HG02870 (cell line): ENCODE results near the gene ECE1.
"Not testable (repeated sequence)": the region's sequence is repeated elsewhere in the genome, so short reads cannot be mapped to it uniquely, and the experiment has no call there.

Experiments
- ATAC-seq: cut with Tn5 transposase; IDR thresholded peaks from one replicate; pipeline ENCODE4 v1.9.1; 2021; ENCODE audit warnings: mild to moderate bottlenecking, moderate library complexity; ENCODE audit not compliant: unreplicated experiment

Gene ECE1

GRCh38 chr1:21292984-21293536, 2.8 kb upstream of the ECE1 start:
- no peak for ATAC-seq

- no peak for ATAC-seq
Measured at GRCh38 chr1:21292503-21292983, 2.3 kb upstream of the ECE1 start.

- ATAC-seq = no peak
Measured at GRCh38 chr1:21291964-21292363, 1.7 kb upstream of the ECE1 start.

GRCh38 chr1:21291184-21291583, 921 bp upstream of the ECE1 start:
- ATAC-seq = no peak

- ATAC-seq = peak; percentile 25
Measured at GRCh38 chr1:21290546-21290944, 282 bp upstream of the ECE1 start.

DNA sequence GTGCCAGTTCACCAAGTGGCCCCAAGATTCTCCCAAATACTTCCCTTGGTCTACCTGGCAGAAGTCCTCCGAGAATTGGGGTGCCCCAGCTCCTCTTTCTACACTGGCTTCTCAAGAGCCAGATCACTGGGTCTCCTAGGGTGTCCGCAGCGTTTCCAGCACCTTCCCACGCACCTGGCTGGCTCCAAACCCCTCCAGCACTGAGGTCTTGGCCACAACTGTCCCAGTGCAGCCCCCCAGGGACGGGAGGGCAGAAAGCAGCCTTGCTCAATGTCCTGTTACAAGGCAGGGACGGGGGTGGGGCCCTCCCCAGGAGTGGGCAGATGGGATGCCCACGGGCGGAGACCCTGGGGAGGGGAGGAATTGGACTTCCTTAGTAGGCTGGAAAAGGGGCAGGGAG, 1.1 kb downstream of the ECE1 start:
- no peak for ATAC-seq

GRCh38 chr1:21287905-21288514, 2.3 kb downstream of the ECE1 start:
- no peak for ATAC-seq

GRCh38 chr1:21285386-21285785, 4.9 kb downstream of the ECE1 start:
- ATAC-seq = not testable (repeated sequence)

DNA sequence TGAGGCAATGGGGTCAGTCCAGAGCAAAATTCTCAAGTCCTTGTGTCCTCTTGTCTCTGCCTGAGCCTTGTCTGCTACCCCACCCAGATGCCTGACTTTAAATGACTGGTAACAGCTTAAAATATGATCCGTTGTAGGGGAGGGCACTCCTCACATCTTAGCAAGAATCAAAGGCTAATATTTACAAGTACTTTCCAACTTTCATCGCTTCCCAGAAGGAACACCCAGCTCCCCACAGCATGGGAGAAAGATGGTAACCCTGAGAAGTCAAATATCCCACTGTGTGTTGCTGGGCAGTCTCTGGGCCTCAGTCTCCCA, 5.2 kb downstream of the ECE1 start:
- no peak for ATAC-seq

- no peak for ATAC-seq
Measured at GRCh38 chr1:21284206-21285054, 5.8 kb downstream of the ECE1 start.

- no peak for ATAC-seq
Measured at GRCh38 chr1:21283524-21283923, 6.7 kb downstream of the ECE1 start.

DNA sequence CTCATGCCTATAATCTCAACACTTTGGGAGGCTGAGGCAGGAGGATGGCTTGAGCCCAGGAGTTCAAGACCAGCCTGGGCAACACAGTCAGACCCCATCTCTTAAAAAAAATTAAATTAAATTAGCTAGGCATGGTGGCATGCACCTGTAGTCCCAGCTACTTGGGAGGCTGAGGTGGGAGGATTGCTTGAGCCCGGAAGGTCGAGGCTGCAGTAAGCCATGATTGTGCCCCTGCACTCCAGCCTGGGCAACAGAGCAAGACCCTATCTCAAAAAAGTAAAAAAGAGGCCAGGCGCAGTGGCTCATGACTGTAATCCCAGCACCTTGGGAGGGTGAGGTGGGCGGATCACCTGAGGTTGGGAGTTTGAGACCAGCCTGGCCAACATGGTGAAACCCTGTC, 8.2 kb downstream of the ECE1 start:
- not testable (repeated sequence) for ATAC-seq

DNA sequence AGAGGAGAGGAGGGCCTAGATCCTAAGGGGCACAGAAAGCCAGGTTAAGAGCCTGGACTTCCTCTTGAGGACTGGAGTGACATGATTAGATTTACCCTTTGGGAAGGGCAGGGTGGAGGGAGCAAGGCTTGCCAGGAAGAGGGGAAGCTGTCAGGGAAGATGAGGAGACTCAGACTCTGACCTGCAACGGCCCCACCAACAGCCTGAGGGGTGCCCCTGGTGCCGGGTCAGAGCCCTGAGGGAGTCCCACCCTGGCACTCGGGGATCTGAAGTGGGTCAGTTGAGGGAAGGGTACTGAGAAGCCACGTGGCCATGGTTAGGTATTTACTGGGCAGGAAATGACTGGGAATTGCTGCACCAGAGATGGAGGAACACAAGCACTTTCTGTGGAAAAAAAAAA, 9.8 kb downstream of the ECE1 start:
- no peak for ATAC-seq

- no peak for ATAC-seq
Measured at GRCh38 chr1:21280011-21280471, 10.2 kb downstream of the ECE1 start.

DNA sequence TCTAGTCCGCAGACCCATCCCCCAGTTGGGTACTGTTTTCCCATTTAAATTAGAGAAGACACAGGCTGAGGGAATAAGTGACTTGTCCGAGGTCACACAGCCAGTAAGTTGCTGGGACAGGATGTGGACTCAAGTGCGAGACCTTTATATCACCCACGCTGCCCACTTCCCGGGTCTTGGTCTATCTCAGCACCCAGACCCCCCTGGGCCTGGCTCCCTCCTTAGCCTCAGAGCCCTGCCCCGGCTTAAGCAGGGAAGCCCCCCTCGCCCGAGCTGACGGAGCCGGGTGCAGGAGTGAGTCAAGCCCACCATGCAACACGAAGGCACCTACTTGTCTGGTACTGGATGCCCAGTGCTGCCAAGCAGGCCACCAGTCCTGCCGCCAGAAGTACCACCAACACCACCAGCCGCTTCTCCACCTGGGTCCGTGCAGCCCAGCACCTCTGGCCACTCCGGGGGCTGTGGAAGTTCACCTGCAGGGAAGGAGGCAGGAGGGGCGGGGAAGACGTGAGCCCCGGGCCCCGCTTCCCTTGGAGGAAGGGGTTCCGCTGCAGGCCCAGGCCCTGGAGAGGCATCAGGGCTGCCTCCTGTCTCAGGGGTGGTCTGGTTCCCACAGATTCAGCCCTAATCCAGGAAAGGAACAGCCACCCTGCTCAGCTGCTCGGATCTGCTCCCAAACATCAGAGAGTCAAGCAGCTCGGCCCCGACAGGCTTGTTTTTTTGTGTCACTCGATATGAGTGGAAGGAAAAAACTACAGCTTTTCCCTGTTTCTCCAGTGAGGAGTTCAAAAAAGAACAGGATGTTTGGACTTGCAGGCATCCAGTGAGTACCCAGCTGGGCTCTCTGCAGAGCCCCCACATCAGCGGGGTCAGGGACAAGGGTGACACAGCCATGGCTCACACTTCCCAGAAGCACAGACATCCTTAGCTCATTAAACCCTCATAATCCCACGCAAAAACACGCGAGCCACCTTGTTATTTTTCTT, 11.1 kb downstream of the ECE1 start:
- ATAC-seq = no peak

DNA sequence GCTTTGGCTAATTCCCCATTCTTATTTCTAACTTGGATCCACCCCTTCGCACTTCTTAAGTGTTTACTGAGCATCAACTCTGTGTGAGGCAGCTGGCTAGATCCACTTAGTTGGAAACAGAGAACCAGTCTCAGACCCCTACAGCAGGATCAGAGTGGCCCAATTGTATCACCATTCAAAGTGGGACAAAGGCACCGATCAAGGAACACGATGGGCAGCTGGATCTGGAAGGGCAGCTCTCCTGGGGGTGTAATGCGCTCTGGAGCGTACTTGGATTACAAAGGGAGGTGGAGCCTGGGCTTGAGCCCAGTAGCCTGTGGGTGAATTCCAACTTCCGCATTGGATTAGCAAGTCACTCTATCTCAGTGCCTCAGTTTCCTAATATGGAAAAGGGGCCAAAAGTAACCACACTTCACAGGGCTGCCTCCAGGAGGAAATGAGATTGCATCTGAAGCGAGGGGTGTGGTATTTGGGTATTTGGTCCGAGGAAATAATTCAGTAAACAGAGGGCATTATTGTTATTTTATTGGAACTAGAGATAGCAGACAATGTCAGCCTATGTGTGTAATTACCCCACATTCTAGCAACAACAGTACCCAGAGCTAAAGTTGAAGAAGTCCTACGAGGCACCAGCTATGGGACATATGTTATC, 11.9 kb downstream of the ECE1 start:
- no peak for ATAC-seq

- ATAC-seq = no peak
Measured at GRCh38 chr1:21277180-21277579, 13.1 kb downstream of the ECE1 start.

- ATAC-seq = no peak
Measured at GRCh38 chr1:21272540-21272939, 17.7 kb downstream of the ECE1 start.

- ATAC-seq = no peak
Measured at GRCh38 chr1:21271550-21271949, 18.7 kb downstream of the ECE1 start.

DNA sequence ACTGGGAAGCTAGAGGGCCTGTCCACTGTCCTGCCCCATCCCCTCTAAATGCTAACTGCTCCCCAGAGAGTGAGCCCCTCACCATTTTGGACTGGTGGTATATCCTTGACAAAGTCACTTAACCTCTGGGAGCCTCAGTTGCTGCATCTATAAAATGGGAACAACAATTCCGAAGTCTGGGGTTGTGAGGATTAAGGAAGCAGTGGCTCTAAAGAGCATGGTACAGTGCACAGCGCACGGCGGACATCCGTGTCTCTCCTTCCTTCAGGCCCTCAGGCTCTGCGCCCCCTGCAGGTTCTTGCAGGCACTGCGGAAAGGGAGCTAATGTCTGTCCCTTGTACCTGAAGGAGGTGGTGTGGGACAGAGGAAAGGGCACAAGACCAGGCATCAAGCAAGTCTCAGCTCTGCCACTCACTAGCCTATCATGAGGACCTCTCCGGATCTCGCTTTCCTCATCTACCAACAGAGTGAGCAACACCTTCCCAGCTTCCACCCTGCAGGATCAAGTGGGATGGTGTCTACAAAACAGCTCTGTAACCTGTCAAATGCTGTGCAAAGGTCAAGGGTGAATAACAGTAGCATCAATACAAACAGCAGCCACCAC, 20.1 kb downstream of the ECE1 start:
- ATAC-seq = no peak
